ENCODE measurements around the gene CSNK2A3. TPM values are rescaled to one million over a fixed set of nuclear protein-coding genes. Genes with fewer than 3 reads are reported as not detected.

Gene CSNK2A3
- total RNA-seq, 1 donor from 2014 or later = 17.4 TPM

DNA sequence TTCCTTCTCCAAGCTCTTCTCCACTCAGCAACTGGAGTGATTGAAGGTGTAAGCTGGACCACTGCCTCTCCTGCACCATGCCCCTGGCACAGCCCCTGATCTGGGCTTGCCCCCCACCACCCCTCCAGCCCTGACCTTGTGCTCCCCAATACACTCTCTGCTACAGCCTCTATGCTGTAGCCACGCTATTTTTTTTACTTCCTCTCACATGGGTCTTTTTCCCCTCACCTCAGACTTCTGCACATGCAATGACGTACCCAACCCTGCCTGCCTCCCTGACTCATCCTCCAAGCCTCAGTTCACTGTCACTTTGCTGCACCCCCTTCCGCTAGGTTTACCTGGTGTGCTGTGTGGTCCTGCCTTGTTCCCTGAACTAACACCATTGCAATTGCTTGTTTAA, 9.0 kb downstream of the CSNK2A3 start:
- Mint-ChIP-seq H3K27ac (ENCODE audit: unreplicated experiment) (no peak overlapping the region), H3K27me3 (ENCODE audit: unreplicated experiment) (peaks cover 3% of the 10 kb centered on the region), H3K36me3 (ENCODE audit: unreplicated experiment) (peaks cover 5% of the 10 kb centered on the region), H3K4me3 (ENCODE audit: unreplicated experiment) (no peak overlapping the region), H3K9me3 (ENCODE audit: unreplicated experiment) (peaks cover 10% of the 10 kb centered on the region), H3K4me1 (ENCODE audit: low read depth, unreplicated experiment) (no peaks in the 10 kb centered on the region)
- TF ChIP-seq, protein P1, sequence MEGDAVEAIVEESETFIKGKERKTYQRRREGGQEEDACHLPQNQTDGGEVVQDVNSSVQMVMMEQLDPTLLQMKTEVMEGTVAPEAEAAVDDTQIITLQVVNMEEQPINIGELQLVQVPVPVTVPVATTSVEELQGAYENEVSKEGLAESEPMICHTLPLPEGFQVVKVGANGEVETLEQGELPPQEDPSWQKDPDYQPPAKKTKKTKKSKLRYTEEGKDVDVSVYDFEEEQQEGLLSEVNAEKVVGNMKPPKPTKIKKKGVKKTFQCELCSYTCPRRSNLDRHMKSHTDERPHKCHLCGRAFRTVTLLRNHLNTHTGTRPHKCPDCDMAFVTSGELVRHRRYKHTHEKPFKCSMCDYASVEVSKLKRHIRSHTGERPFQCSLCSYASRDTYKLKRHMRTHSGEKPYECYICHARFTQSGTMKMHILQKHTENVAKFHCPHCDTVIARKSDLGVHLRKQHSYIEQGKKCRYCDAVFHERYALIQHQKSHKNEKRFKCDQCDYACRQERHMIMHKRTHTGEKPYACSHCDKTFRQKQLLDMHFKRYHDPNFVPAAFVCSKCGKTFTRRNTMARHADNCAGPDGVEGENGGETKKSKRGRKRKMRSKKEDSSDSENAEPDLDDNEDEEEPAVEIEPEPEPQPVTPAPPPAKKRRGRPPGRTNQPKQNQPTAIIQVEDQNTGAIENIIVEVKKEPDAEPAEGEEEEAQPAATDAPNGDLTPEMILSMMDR (IDR thresholded peaks at IDR 0.05; ENCODE audit: partially characterized antibody, unreplicated experiment) = no peak
- no peak for DNase-seq

GRCh38 chr11:11338304-11338703, 14.7 kb downstream of the CSNK2A3 start:
- Mint-ChIP-seq H3K9me3 (ENCODE audit: unreplicated experiment) (peaks cover 1% of the 10 kb centered on the region), H3K4me1 (ENCODE audit: low read depth, unreplicated experiment) (no peaks in the 10 kb centered on the region), H3K36me3 (ENCODE audit: unreplicated experiment) (peaks cover 16% of the 10 kb centered on the region), H3K27ac (ENCODE audit: unreplicated experiment) (no peak overlapping the region), H3K27me3 (ENCODE audit: unreplicated experiment) (no peaks in the 10 kb centered on the region), H3K4me3 (ENCODE audit: unreplicated experiment) (no peak overlapping the region)
- DNase-seq = no peak
- TF ChIP-seq, protein P1 (IDR thresholded peaks at IDR 0.05; ENCODE audit: partially characterized antibody, unreplicated experiment) = no peak

GRCh38 chr11:11336664-11337063, 16.4 kb downstream of the CSNK2A3 start:
- H3K9me3 Mint-ChIP-seq (ENCODE audit: unreplicated experiment) = no peaks in the 10 kb centered on the region
- peaks cover 3% of the 10 kb centered on the region for H3K27me3 Mint-ChIP-seq (ENCODE audit: unreplicated experiment)
- DNase-seq = no peak
- H3K36me3 Mint-ChIP-seq (ENCODE audit: unreplicated experiment) = peaks cover 19% of the 10 kb centered on the region
- no peak overlapping the region for H3K27ac Mint-ChIP-seq (ENCODE audit: unreplicated experiment)
- TF ChIP-seq, protein P1 (IDR thresholded peaks at IDR 0.05; ENCODE audit: partially characterized antibody, unreplicated experiment) = no peak
- H3K4me3 Mint-ChIP-seq (ENCODE audit: unreplicated experiment) = no peak overlapping the region
- H3K4me1 Mint-ChIP-seq (ENCODE audit: low read depth, unreplicated experiment) = no peaks in the 10 kb centered on the region

GRCh38 chr11:11335043-11335442, 18.0 kb downstream of the CSNK2A3 start:
- Mint-ChIP-seq H3K36me3 (ENCODE audit: unreplicated experiment) (peaks cover 18% of the 10 kb centered on the region), H3K4me1 (ENCODE audit: low read depth, unreplicated experiment) (no peaks in the 10 kb centered on the region), H3K27me3 (ENCODE audit: unreplicated experiment) (peaks cover 3% of the 10 kb centered on the region), H3K27ac (ENCODE audit: unreplicated experiment) (no peak overlapping the region), H3K9me3 (ENCODE audit: unreplicated experiment) (no peaks in the 10 kb centered on the region), H3K4me3 (ENCODE audit: unreplicated experiment) (no peak overlapping the region)
- no peak for DNase-seq
- TF ChIP-seq, protein P1 (IDR thresholded peaks at IDR 0.05; ENCODE audit: partially characterized antibody, unreplicated experiment) = no peak

- TF ChIP-seq, protein P1 (IDR thresholded peaks at IDR 0.05; ENCODE audit: partially characterized antibody, unreplicated experiment) = no peak
- peaks cover 18% of the 10 kb centered on the region for H3K36me3 Mint-ChIP-seq (ENCODE audit: unreplicated experiment)
- H3K9me3 Mint-ChIP-seq (ENCODE audit: unreplicated experiment) = no peaks in the 10 kb centered on the region
- DNase-seq = no peak
- H3K27me3 Mint-ChIP-seq (ENCODE audit: unreplicated experiment) = peaks cover 3% of the 10 kb centered on the region
- no peak overlapping the region for H3K4me3 Mint-ChIP-seq (ENCODE audit: unreplicated experiment)
- H3K27ac Mint-ChIP-seq (ENCODE audit: unreplicated experiment) = no peak overlapping the region
- H3K4me1 Mint-ChIP-seq (ENCODE audit: low read depth, unreplicated experiment) = no peaks in the 10 kb centered on the region
Observed at GRCh38 chr11:11334607-11335006, 18.4 kb downstream of the CSNK2A3 start.

Data from glutamatergic neuron (in vitro differentiated cells).